Epithelial cell of prostate (primary cell): ENCODE data around the gene CLPTM1L.
A peak's percentile ranks its signal among the peaks of the same experiment; 100 is the strongest.
"Not testable (repeated sequence)": the region's sequence is repeated elsewhere in the genome, so short reads cannot be mapped to it uniquely, and the experiment has no call there.

Source experiments
- DNase-seq: peaks from one replicate; pipeline ENCODE4 v3.0.0-alpha.2; 2011; ENCODE audit warnings: low read depth, low spot score
- H3K27ac ChIP-seq: fragments of 450-650 bp; 2 replicates; pipeline ENCODE4 v1.5.1; 2017; ENCODE audit warnings: mild to moderate bottlenecking

CLPTM1L gene

GRCh38 chr5:1330847-1331831 lies 13.8 kb downstream of the CLPTM1L start:
- DNase-seq = no peak
- peak overlapping the region; percentile 92 for H3K27ac ChIP-seq

- peak overlapping the region; percentile 92 for H3K27ac ChIP-seq
- DNase-seq = peak; percentile 99
Observed at GRCh38 chr5:1330146-1330846, 14.6 kb downstream of the CLPTM1L start.

- DNase-seq = no peak
Observed at GRCh38 chr5:1329111-1329579, 15.8 kb downstream of the CLPTM1L start.

DNA sequence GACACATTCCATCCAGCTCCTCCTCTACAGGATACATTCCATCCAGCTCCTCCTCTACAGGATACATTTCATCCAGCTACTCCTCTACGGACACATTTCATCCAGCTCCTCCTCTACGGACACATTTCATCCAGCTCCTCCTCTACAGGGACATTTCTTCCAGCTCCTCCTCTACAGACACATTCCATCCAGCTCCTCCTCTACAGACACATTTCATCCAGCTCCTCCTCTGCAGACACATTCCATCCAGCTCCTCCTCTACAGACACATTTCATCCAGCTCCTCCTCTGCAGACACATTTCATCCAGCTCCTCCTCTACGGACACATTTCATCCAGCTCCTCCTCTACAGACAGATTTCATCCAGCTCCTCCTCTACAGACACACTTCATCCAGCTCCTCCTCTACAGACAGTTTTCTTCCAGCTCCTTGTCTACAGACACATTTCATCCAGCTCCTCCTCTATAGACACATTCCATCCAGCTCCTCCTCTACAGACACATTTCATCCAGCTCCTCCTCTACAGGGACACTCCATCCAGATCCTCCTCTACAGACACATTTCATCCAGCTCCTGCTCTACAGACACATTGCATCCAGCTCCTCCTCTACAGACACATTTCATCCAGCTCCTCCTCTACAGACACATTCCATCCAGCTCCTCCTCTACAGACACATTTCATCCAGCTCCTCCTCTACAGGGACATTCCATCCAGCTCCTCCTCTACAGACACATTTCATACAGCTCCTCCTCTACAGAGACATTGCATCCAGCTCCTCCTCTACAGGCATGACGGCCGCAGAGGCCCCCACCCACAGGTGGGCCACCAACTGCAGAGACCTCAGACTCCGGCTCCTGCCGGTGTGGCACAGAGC lies 16.4 kb downstream of the CLPTM1L start:
- not testable (repeated sequence) for DNase-seq
- H3K27ac ChIP-seq = peak overlapping the region; percentile 87

More at GRCh38 chr5:1329111-1329579, 15.8 kb downstream of the CLPTM1L start:
- peak overlapping the region; percentile 87 for H3K27ac ChIP-seq

- H3K27ac ChIP-seq = peak overlapping the region; percentile 94
- not testable (repeated sequence) for DNase-seq
Observed at GRCh38 chr5:1326901-1327756, 17.8 kb downstream of the CLPTM1L start.

DNA sequence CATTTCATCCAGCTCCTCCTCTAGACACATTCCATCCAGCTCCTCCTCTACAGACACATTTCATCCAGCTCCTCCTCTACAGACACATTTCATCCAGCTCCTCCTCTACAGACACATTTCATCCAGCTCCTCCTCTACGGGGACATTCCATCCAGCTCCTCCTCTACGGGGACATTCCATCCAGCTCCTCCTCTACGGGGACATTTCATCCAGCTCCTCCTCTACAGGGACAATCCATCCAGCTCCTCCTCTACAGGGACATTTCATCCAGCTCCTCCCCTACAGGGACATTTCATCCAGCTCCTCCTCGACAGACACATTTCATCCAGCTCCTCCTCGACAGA lies 18.4 kb downstream of the CLPTM1L start:
- peak overlapping the region; percentile 94 for H3K27ac ChIP-seq

DNA sequence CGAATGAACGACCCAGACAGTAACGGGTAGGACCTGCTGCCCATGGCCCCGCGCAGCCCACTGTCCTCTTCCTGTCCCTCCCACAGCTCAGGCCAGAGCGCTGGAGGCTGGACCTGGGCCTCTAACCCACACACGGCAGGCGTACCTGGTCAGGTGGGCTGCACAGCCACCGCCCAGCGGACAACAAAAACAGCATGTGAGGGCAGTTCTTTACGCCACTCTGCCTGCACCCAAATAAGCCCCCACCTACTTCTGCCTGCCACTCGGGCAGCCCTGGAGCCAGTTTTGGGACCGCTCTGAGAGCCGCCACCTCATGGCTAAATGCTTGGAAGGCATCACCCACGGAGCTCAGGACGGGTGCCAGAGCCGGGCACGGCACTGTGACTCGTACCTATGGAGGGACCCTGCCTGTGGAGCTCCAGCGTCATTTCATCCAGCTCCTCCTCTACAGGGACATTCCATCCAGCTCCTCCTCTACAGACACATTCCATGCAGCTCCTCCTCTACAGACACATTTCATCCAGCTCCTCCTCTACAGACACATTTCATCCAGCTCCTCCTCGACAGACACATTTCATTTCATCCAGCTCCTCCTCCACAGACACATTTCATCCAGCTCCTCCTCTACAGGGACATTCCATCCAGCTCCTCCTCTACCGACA lies 18.9 kb downstream of the CLPTM1L start:
- peak overlapping the region; percentile 94 for H3K27ac ChIP-seq
- no peak for DNase-seq

More for the DNA sequence above, 18.4 kb downstream of the CLPTM1L start:
- DNase-seq = not testable (repeated sequence)

- H3K27ac ChIP-seq = no peak overlapping the region
- no peak for DNase-seq
Observed at GRCh38 chr5:1325191-1325741, 19.6 kb downstream of the CLPTM1L start.

- DNase-seq = no peak
- H3K27ac ChIP-seq = no peak overlapping the region
Observed at GRCh38 chr5:1324719-1325190, 20.1 kb downstream of the CLPTM1L start.

DNA sequence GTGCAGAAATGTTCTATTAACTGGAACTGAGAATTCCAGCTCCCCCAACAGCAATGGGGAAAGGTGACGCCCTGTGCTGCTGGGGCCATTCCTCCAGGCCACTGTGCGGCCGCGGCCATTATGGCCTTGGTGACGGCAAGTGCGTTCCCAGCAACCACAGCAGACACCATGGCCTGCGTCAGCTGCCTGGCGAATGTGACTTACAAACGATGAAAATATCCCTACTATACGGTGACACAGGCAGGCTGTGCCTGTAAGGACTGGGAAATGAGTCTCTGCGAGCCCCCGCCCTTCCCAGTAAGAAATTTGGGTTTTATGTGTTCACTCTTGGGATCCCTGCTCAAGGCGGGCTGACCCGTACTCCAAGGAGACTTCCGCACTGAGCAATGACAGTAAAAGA lies 20.6 kb downstream of the CLPTM1L start:
- no peak for DNase-seq
- H3K27ac ChIP-seq = no peak overlapping the region

- H3K27ac ChIP-seq = no peak overlapping the region
- DNase-seq = no peak
Observed at GRCh38 chr5:1323803-1324173, 21.1 kb downstream of the CLPTM1L start.

GRCh38 chr5:1322955-1323802 lies 21.7 kb downstream of the CLPTM1L start:
- no peak overlapping the region for H3K27ac ChIP-seq
- no peak for DNase-seq

GRCh38 chr5:1322036-1322900 lies 22.6 kb downstream of the CLPTM1L start:
- DNase-seq = no peak
- H3K27ac ChIP-seq = no peak overlapping the region

DNA sequence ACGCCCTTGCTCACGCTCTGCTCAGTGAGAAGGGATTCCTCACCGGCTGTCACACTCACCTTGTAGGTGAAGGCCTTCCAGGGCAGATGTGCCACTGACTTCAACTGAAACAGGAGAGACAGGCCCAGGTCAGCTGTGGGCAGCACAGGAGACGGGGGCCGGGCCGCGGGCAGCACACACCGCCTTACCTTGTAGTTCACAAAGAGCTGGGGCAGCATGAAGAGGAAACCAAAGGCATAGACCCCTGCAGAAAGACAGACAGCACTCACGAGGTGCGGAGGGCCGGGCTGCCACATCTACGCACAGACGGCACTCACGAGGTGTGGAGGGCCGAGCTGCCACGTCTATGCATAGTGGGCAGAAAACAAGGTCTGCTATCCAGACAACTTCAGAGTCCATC lies 23.3 kb downstream of the CLPTM1L start:
- no peak for DNase-seq
- H3K27ac ChIP-seq = no peak overlapping the region

- H3K27ac ChIP-seq = no peak overlapping the region
- no peak for DNase-seq
Observed at GRCh38 chr5:1320436-1321344, 24.2 kb downstream of the CLPTM1L start.
